SK-N-SH treated with all-trans-retinoic acid at 6 μM for 48 hours (cell line): Measurements from ENCODE around the gene ATP6V0E1.

Experiments
- ATAC-seq: fragments of 200-7000 bp; cut with Tn5 transposase; 3 replicates; pipeline ENCODE4 v1.9.1; 2020; ENCODE audit warnings: mild to moderate bottlenecking, moderate library complexity
- BACH2 ChIP-seq: fragments of 250-450 bp; sonication (Bioruptor Pico); IDR thresholded peaks from 2 replicates; pipeline ENCODE4 v1.9.0; 2021; ENCODE audit warnings: mild to moderate bottlenecking, borderline replicate concordance
- CSDC2 ChIP-seq: fragments of 250-450 bp; sonication (Bioruptor Pico); IDR thresholded peaks from 2 replicates; pipeline ENCODE4 v1.5.0; 2020; ENCODE audit warnings: mild to moderate bottlenecking, moderate library complexity
- ESRRG ChIP-seq: fragments of 250-450 bp; sonication (Bioruptor Pico); IDR thresholded peaks from 2 replicates; pipeline ENCODE4 v1.6.1; 2021; ENCODE audit warnings: mild to moderate bottlenecking
- GLIS3 ChIP-seq: fragments of 250-450 bp; sonication (Bioruptor Pico); IDR thresholded peaks from 2 replicates; pipeline ENCODE4 v1.5.0; 2020; ENCODE audit warnings: mild to moderate bottlenecking, moderate library complexity
- ISL1 ChIP-seq: fragments of 250-450 bp; sonication (Bioruptor Pico); IDR thresholded peaks from 2 replicates; pipeline ENCODE4 v2.1.2; 2022; ENCODE audit warnings: mild to moderate bottlenecking, moderate library complexity
- OSR1 ChIP-seq: fragments of 250-450 bp; sonication (Bioruptor Pico); IDR thresholded peaks from 2 replicates; pipeline ENCODE4 v1.8.0; 2022; ENCODE audit warnings: moderate library complexity, mild to moderate bottlenecking, inconsistent platforms
- PPARA ChIP-seq: fragments of 250-450 bp; sonication (Bioruptor Pico); IDR thresholded peaks from 2 replicates; pipeline ENCODE4 v1.5.0; 2020; ENCODE audit warnings: mild to moderate bottlenecking, borderline replicate concordance
- RARB ChIP-seq: fragments of 250-450 bp; sonication (Bioruptor Pico); IDR thresholded peaks from 2 replicates; pipeline ENCODE4 v1.8.0; 2021; ENCODE audit warnings: mild to moderate bottlenecking, moderate library complexity
- SNAI2 ChIP-seq: fragments of 250-450 bp; sonication (Bioruptor Pico); IDR thresholded peaks from 2 replicates; pipeline ENCODE4 v1.5.0; 2020; ENCODE audit warnings: mild to moderate bottlenecking, moderate library complexity
- TCF4 ChIP-seq: fragments of 250-450 bp; sonication (Bioruptor Pico); IDR thresholded peaks from 2 replicates; pipeline ENCODE4 v1.8.0; 2021; ENCODE audit warnings: mild to moderate bottlenecking, moderate library complexity, borderline replicate concordance
- TOX ChIP-seq: fragments of 250-450 bp; sonication (Bioruptor Pico); IDR thresholded peaks from 2 replicates; pipeline ENCODE4 v1.8.0; 2021; ENCODE audit warnings: mild to moderate bottlenecking, moderate library complexity, borderline replicate concordance
- ZC3H10 ChIP-seq: fragments of 250-450 bp; sonication (Bioruptor Pico); IDR thresholded peaks from 2 replicates; pipeline ENCODE4 v1.5.1; 2021; ENCODE audit warnings: mild to moderate bottlenecking, moderate library complexity
- ZFP3 ChIP-seq: fragments of 250-450 bp; sonication (Bioruptor Pico); IDR thresholded peaks from 2 replicates; pipeline ENCODE4 v1.5.0; 2020; ENCODE audit warnings: mild to moderate bottlenecking, moderate library complexity
- ZFP30 ChIP-seq: fragments of 450-650 bp; formaldehyde crosslinking; IDR thresholded peaks from 2 replicates; pipeline ENCODE4 v1.5.0; 2022; ENCODE audit warnings: mild to moderate bottlenecking, moderate library complexity
- ZNF565 ChIP-seq: fragments of 450-650 bp; formaldehyde crosslinking; conservative IDR thresholded peaks from 2 replicates; pipeline ENCODE4 v1.5.0; 2020; ENCODE audit warnings: low read depth, mild to moderate bottlenecking, moderate library complexity
- ZNF70 ChIP-seq: fragments of 450-650 bp; formaldehyde crosslinking; IDR thresholded peaks from 2 replicates; pipeline ENCODE4 v1.5.0; 2020; ENCODE audit warnings: mild to moderate bottlenecking, moderate library complexity
- ZNF8 ChIP-seq: fragments of 450-650 bp; formaldehyde crosslinking; IDR thresholded peaks from 2 replicates; pipeline ENCODE4 v1.5.0; 2020; ENCODE audit warnings: mild to moderate bottlenecking, moderate library complexity
- TF ChIP-seq, protein P1 (sequence below): fragments of 250-450 bp; sonication (Bioruptor Pico); IDR thresholded peaks from 2 replicates; pipeline ENCODE4 v1.8.0; 2020; ENCODE audit warnings: mild to moderate bottlenecking, moderate library complexity, borderline replicate concordance
- TF ChIP-seq, protein P2 (sequence below): fragments of 250-450 bp; sonication (Bioruptor Pico); IDR thresholded peaks from 2 replicates; pipeline ENCODE4 v1.5.1; 2021; ENCODE audit warnings: mild to moderate bottlenecking, moderate library complexity
- TF ChIP-seq, protein P3 (sequence below): fragments of 250-450 bp; sonication (Bioruptor Pico); IDR thresholded peaks from 2 replicates; pipeline ENCODE4 v1.5.1; 2020; ENCODE audit warnings: low read depth, mild to moderate bottlenecking, moderate library complexity
- TF ChIP-seq, protein P4 (sequence below): fragments of 250-450 bp; sonication (Bioruptor Pico); IDR thresholded peaks from 2 replicates; pipeline ENCODE4 v1.8.0; 2021; ENCODE audit warnings: low read depth, mild to moderate bottlenecking, moderate library complexity, borderline replicate concordance

Gene ATP6V0E1

DNA sequence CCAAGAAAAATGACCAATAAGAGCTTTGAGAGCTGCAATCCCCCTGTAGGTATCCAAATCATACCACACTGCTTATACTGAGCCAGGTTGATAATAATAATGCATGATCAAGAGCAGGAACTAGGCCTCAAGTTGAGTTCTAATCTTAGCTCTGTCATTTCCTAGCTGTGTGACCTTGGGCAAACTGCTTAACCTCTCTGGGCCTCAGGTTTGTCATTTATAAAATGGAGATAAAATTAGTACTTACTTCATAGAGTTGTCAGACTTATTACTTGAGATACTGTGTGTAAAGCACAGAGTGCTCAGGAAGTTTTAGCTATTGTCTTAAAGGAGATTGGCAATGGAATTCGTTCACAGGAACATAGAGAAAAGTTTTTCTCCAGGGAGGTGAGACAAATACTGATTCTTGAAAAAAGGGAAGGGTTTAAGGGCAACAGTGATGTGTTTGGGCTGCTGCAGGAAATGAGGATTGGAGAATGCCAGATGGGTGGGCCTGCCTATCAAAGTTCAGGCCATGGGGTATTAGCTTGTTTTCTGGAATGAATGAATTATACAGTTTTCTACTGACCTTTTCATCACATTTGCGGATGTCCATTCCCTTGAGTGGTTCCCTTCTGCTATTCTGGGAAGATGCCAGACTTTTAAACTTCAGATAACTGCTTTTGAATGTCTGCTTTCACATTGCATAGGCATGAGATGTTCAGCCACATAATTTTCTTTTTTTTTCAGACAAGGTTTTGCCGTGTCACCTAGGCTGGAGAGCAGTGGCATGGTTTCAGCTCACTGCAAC lies 10.2 kb upstream of the ATP6V0E1 start (continued):
- TF ChIP-seq TOX (CRISPR knock-in tag), result no peak
- TF ChIP-seq SNAI2 (CRISPR knock-in tag), result no peak
- TF ChIP-seq ESRRG (CRISPR knock-in tag), result no peak
- TF ChIP-seq, all 23 proteins: peak for 0

DNA sequence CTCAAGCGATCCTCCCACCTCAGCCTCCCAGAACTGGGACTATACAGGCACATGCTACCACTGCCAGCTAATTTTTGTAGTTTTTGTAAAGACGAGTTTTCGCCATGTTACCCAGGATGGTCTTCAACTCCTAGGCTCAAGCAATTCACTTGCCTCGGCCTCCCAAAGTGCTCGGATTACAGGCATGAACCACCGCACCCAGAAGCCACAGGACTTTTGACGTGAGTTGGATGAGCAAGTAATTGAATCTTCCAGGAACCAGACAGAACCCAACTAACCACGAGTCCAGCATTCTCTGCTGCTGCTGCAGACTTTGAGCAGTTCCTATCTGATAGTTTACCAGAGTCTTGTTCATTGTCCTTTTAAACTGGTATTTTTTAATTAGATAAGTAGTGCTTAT lies 9.6 kb upstream of the ATP6V0E1 start:
- peak; percentile 15; the same call in 1 of the 3 replicates for ATAC-seq
- TF ChIP-seq ZFP3 (CRISPR knock-in tag), result no peak
- TF ChIP-seq, protein P1, sequence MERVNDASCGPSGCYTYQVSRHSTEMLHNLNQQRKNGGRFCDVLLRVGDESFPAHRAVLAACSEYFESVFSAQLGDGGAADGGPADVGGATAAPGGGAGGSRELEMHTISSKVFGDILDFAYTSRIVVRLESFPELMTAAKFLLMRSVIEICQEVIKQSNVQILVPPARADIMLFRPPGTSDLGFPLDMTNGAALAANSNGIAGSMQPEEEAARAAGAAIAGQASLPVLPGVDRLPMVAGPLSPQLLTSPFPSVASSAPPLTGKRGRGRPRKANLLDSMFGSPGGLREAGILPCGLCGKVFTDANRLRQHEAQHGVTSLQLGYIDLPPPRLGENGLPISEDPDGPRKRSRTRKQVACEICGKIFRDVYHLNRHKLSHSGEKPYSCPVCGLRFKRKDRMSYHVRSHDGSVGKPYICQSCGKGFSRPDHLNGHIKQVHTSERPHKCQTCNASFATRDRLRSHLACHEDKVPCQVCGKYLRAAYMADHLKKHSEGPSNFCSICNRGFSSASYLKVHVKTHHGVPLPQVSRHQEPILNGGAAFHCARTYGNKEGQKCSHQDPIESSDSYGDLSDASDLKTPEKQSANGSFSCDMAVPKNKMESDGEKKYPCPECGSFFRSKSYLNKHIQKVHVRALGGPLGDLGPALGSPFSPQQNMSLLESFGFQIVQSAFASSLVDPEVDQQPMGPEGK (CRISPR knock-in tag), result no peak
- TF ChIP-seq OSR1 (CRISPR knock-in tag), result no peak
- 0 out of 2 replicates have a peak, but pooled peaks have one; percentile 48 for TF ChIP-seq CSDC2 (CRISPR knock-in tag)

DNA sequence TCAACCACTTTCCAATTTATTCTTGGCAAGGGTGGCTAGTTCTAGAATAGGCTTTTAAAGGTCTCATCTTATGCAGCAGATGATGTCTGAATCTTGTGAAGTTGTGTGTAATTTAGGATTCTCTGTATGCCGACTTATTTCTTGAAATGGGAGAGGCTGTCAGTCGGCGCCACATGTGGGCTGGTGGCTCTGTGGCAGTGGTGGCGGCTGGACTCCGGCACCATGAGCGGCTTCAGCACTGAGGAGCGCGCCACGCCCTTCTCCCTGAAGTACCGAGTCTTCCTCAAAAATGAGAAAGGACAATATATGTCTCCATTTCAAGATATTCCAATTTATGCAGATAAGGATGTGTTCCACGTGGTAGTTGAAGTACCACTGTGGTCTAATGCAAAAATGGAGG lies 8.3 kb upstream of the ATP6V0E1 start:
- ATAC-seq, result no peak
- TF ChIP-seq TOX (CRISPR knock-in tag) (no peak), GLIS3 (CRISPR knock-in tag) (no peak), ZNF70 (CRISPR knock-in tag) (no peak), TCF4 (CRISPR knock-in tag) (no peak), OSR1 (CRISPR knock-in tag) (no peak), ZC3H10 (CRISPR knock-in tag) (no peak), ZFP30 (CRISPR knock-in tag) (no peak), ZNF565 (CRISPR knock-in tag) (no peak), RARB (CRISPR knock-in tag) (no peak), ZFP3 (CRISPR knock-in tag) (no peak), CSDC2 (CRISPR knock-in tag) (no peak)
- TF ChIP-seq, protein P2, sequence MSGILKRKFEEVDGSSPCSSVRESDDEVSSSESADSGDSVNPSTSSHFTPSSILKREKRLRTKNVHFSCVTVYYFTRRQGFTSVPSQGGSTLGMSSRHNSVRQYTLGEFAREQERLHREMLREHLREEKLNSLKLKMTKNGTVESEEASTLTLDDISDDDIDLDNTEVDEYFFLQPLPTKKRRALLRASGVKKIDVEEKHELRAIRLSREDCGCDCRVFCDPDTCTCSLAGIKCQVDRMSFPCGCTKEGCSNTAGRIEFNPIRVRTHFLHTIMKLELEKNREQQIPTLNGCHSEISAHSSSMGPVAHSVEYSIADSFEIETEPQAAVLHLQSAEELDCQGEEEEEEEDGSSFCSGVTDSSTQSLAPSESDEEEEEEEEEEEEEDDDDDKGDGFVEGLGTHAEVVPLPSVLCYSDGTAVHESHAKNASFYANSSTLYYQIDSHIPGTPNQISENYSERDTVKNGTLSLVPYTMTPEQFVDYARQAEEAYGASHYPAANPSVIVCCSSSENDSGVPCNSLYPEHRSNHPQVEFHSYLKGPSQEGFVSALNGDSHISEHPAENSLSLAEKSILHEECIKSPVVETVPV (CRISPR knock-in tag), result no peak
- TF ChIP-seq, protein P3, sequence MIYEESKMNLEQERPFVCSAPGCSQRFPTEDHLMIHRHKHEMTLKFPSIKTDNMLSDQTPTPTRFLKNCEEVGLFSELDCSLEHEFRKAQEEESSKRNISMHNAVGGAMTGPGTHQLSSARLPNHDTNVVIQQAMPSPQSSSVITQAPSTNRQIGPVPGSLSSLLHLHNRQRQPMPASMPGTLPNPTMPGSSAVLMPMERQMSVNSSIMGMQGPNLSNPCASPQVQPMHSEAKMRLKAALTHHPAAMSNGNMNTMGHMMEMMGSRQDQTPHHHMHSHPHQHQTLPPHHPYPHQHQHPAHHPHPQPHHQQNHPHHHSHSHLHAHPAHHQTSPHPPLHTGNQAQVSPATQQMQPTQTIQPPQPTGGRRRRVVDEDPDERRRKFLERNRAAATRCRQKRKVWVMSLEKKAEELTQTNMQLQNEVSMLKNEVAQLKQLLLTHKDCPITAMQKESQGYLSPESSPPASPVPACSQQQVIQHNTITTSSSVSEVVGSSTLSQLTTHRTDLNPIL (CRISPR knock-in tag), result no peak
- TF ChIP-seq, all 23 proteins: peak for 0

DNA sequence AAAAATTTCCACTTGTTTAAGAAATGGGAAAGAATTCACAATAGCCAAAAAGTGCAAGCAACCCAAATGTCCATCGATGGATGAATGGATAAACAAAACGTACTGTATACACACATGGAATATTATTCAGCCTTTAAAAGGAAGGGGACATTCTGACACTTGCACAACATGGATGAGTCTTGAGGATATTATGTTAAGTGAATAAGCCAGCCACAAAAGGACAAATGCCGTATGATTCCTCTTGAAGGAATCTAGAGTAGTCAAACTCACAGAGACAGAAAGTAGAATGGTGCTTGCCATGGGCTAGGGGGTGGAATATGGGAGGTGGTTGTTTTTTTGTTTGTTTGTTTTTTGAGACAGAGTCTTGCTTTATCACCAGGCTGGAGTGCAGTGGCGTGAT lies 3.8 kb upstream of the ATP6V0E1 start:
- no peak for ATAC-seq
- no peak for TF ChIP-seq BACH2 (CRISPR knock-in tag)
- TF ChIP-seq, protein P4, sequence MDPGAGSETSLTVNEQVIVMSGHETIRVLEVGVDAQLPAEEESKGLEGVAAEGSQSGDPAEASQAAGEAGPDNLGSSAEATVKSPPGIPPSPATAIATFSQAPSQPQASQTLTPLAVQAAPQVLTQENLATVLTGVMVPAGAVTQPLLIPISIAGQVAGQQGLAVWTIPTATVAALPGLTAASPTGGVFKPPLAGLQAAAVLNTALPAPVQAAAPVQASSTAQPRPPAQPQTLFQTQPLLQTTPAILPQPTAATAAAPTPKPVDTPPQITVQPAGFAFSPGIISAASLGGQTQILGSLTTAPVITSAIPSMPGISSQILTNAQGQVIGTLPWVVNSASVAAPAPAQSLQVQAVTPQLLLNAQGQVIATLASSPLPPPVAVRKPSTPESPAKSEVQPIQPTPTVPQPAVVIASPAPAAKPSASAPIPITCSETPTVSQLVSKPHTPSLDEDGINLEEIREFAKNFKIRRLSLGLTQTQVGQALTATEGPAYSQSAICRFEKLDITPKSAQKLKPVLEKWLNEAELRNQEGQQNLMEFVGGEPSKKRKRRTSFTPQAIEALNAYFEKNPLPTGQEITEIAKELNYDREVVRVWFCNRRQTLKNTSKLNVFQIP (CRISPR knock-in tag), result no peak
- no peak for TF ChIP-seq ZNF565 (CRISPR knock-in tag)
- TF ChIP-seq SNAI2 (CRISPR knock-in tag), result no peak
- TF ChIP-seq PPARA (CRISPR knock-in tag), result no peak
- no peak for TF ChIP-seq ZNF8
- no peak for TF ChIP-seq TCF4 (CRISPR knock-in tag)
- TF ChIP-seq ISL1 (CRISPR knock-in tag), result no peak
- TF ChIP-seq, protein P1 (CRISPR knock-in tag), result no peak
- no peak for TF ChIP-seq OSR1 (CRISPR knock-in tag)
